BJ (cell line): ENCODE results near the gene PLEKHD1. TPM values are rescaled to one million over a fixed set of nuclear protein-coding genes. Genes with fewer than 3 reads are reported as not detected.

ENCODE experiments used
- CTCF ChIA-PET: fragments of 350-600 bp; formaldehyde crosslinking; extraction: SDS; loops from one replicate; lab custom pipeline; 2021; ENCODE audit warnings: antibody characterized with exemption, inconsistent platforms; lab: Yijun Ruan, JAX
- POLR2A ChIA-PET: fragments of 300-600 bp; sonication (Branson Sonifier 250); formaldehyde crosslinking; extraction: SDS; loops from one replicate; lab custom pipeline; 2021; ENCODE audit warnings: antibody characterized with exemption; lab: Charles Lee
- DNase-seq: peaks from one replicate; pipeline ENCODE4 v3.0.0-alpha.2; 2011; ENCODE audit warnings: low read depth
- H3K27me3 ChIP-seq: 2 replicates; pipeline ENCODE4 v1.6.0; 2011; ENCODE audit warnings: low read length; ENCODE audit not compliant: control insufficient read depth, insufficient read depth
- H3K36me3 ChIP-seq: 2 replicates; pipeline ENCODE4 v1.5.1; 2011; ENCODE audit warnings: low read length; ENCODE audit not compliant: control insufficient read depth, insufficient read depth
- H3K4me3 ChIP-seq: 2 replicates; pipeline ENCODE4 v1.5.1; 2011; ENCODE audit warnings: low read depth, mild to moderate bottlenecking, control low read depth, low read length
- CTCF ChIP-seq: IDR thresholded peaks from 2 replicates; pipeline ENCODE4 v1.5.1; 2011; ENCODE audit warnings: low read depth, mild to moderate bottlenecking, control low read depth, inconsistent platforms, low read length, moderate library complexity; ENCODE audit not compliant: insufficient read depth
- polyA plus RNA-seq: library from polyadenylated mRNA; depleted of rRNA; stranded (reverse); fragments of >200 nt; gene quantifications from 2 replicates; pipeline ENCODE4 v1.2.3, GENCODE V29; 2011

PLEKHD1 gene
- polyA plus RNA-seq, 1 experiment = 0.01 TPM

DNA sequence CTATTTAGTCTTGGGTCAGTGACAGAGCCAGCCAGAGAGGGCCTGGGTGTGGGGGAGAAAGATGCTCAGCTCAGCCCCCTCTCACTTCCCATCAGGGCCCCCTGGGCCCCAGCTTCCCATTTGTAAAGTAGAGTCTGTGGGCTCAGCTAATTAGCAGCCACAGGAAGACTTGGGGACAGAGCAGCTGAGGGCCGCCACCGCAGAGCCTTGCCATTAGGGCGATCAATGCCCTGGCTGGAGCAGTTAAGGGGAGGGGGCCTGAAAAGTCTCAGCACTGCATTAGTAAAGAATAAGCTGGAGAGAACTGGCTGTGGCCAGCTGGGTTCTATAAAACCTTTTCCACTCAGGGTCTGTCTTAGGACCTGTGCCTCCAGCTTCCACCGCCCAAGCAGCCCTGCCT lies 2.7 kb downstream of the PLEKHD1 start:
- Histone ChIP-seq H3K27me3 (peaks cover 38% of the 10 kb centered on the region), H3K36me3 (no peaks in the 10 kb centered on the region), H3K4me3 (no peak overlapping the region)
- TF ChIP-seq CTCF = no peak
- no peak for DNase-seq
- ChIA-PET POLR2A (no interaction called here), CTCF (interaction anchor here (1.0 kb wide), 1 partner anchor 12 kb away, joined by 3 read pairs; no protein-coding TSS in a partner anchor)

DNA sequence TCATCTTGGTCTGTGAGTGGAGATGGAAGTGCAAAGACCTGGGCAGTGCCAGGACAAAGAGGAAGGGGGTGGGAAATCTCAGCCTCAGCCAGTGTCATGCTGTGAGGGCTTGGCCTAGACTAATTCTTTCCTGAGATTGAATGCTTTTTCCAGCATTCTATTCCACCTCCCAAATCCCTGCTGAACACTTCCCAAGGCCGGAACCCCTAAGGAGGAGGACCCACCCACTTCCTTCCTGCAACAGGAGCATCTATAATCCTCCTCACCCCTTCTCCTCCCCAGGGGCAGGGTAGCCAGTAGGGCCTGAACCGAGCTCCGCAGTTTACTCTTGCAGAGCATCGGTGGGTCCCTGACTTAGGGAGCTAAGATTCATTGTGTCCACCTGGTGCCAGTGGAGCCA lies 3.2 kb downstream of the PLEKHD1 start:
- H3K36me3 ChIP-seq = no peaks in the 10 kb centered on the region
- ChIA-PET CTCF (no interaction called here), POLR2A (no interaction called here)
- DNase-seq = no peak
- H3K27me3 ChIP-seq = peaks cover 36% of the 10 kb centered on the region
- TF ChIP-seq CTCF = no peak
- H3K4me3 ChIP-seq = no peak overlapping the region

GRCh38 chr14:69489495-69489894 lies 5.0 kb downstream of the PLEKHD1 start:
- H3K4me3 ChIP-seq = no peak overlapping the region
- no peaks in the 10 kb centered on the region for H3K36me3 ChIP-seq
- peaks cover 26% of the 10 kb centered on the region for H3K27me3 ChIP-seq
- no peak for TF ChIP-seq CTCF
- ChIA-PET CTCF (interaction anchor here (1.2 kb wide), 1 partner anchor 27 kb away, joined by 4 read pairs; no protein-coding TSS in a partner anchor), POLR2A (no interaction called here)
- no peak for DNase-seq

- no peak for TF ChIP-seq CTCF
- Histone ChIP-seq H3K4me3 (no peak overlapping the region), H3K36me3 (no peaks in the 10 kb centered on the region), H3K27me3 (peaks cover 20% of the 10 kb centered on the region)
- ChIA-PET POLR2A (no interaction called here), CTCF (interaction anchor here (1.6 kb wide), 1 partner anchor 30 kb away, joined by 4 read pairs; no protein-coding TSS in a partner anchor)
- DNase-seq = no peak
These were observed 5.8 kb downstream of the PLEKHD1 start for GRCh38 chr14:69490219-69490918.

GRCh38 chr14:69491193-69491592 lies 6.7 kb downstream of the PLEKHD1 start:
- no peaks in the 10 kb centered on the region for H3K36me3 ChIP-seq
- peaks cover 12% of the 10 kb centered on the region for H3K27me3 ChIP-seq
- H3K4me3 ChIP-seq = no peak overlapping the region
- CTCF ChIA-PET = interaction anchor here (1.6 kb wide), 1 partner anchor 31 kb away, joined by 4 read pairs; no protein-coding TSS in a partner anchor
- POLR2A ChIA-PET = no interaction called here
- DNase-seq = no peak
- no peak for TF ChIP-seq CTCF
